Measurements from ENCODE around the gene RET. TPM values are rescaled to one million over a fixed set of nuclear protein-coding genes. Genes with fewer than 3 reads are reported as not detected.

Gene RET
- under 0.01 and 0.10 TPM in 2 replicates for total RNA-seq (2014; rRNA removed; shearing (Covaris generic))

DNA sequence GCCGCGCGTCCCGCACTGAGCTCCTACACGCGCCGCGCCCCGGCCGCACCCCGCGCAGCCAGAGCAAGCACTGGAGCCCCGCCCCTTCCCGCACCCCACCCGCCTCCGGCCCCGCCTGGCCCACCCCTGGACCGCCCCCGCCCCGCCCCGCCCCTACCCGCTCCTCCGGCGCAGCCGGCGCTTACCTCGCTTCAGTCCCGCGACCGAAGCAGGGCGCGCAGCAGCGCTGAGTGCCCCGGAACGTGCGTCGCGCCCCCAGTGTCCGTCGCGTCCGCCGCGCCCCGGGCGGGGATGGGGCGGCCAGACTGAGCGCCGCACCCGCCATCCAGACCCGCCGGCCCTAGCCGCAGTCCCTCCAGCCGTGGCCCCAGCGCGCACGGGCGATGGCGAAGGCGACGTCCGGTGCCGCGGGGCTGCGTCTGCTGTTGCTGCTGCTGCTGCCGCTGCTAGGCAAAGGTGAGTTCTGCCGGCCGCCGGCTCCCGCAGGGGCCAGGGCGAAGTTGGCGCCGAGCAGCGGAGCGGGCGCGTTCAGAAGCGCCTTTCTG is at the start of gene RET:
TSS of gene RET (plus strand) at position 194 of the 545 bp plus-strand sequence. CDS start at position 384, 190 bp downstream.
- no peak for DNase-seq (ENCODE audit: low read depth)

DNA sequence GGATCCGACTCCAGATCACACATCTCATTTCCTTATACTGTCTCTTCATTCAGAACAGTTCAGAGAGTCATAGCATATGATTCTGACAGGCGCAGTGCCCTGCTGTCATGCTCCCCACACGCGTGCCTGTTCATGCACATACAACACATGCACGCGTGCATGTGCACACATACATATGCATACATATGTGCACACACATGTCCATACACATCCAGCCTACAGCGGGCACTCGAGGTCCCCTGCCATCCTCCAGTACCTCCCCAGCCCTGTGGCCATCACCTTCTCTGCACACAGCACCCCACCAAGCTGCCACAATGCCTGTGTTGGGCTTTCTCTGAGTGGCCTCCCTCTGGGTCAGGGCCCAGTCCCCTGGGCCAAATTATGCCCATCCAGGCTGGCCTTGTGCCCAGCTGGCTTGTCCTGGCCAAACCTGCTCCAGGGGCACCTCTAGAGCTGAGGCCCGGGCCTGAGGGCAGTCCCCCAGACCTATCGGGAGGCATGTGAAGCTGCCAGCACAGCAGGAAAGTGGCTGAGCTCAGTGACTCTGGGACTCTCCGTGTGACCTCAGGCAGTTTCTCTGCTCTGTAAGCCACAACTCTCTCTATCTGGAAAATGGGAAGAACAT is 49.4 kb upstream of the RET start:
- DNase-seq (ENCODE audit: low read depth) = no peak

DNA sequence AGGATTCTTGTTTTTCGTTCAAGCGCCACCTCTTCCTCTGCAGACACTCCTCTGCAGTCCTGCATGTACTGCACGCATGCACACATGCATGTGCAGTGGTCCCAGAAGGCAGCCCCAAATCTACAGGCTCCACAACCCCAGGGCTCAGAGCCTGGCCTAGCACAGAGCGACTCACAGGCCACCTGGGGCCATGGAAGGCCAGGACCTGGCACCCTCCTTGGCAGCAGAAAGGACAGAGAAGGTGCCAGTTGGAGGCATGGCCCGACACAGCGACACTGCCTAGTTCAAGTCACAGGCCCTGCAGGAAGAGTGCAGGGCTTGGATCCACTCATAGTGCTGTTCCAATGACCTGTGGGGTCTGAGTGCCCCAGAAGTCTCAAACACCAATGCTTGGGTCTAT is 48.7 kb upstream of the RET start:
- no peak for DNase-seq (ENCODE audit: low read depth)

GRCh38 chr10:43029043-43029442 is 47.8 kb upstream of the RET start:
- no peak for DNase-seq (ENCODE audit: low read depth)

DNA sequence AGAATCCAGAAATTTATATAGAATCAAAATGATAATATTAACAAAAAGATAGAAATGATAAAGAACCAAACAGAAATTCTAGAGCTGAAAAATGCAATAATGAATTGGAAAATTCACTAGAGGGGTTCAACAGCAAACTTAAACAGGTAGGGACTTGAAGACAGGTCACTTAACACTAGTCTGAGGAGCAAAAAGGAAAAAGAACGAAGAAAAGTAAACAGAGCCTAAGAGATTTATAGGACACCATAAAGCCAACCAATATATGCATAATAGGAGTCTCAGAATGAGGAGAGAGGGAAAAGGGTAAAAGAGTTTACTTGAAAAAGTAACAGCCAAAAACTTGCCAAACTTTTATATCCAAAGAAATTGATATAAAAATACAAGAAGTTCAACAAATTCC is 44.3 kb upstream of the RET start:
- no peak for DNase-seq (ENCODE audit: low read depth)

GRCh38 chr10:43035800-43036199 is 41.1 kb upstream of the RET start:
- DNase-seq (ENCODE audit: low read depth) = no peak

DNA sequence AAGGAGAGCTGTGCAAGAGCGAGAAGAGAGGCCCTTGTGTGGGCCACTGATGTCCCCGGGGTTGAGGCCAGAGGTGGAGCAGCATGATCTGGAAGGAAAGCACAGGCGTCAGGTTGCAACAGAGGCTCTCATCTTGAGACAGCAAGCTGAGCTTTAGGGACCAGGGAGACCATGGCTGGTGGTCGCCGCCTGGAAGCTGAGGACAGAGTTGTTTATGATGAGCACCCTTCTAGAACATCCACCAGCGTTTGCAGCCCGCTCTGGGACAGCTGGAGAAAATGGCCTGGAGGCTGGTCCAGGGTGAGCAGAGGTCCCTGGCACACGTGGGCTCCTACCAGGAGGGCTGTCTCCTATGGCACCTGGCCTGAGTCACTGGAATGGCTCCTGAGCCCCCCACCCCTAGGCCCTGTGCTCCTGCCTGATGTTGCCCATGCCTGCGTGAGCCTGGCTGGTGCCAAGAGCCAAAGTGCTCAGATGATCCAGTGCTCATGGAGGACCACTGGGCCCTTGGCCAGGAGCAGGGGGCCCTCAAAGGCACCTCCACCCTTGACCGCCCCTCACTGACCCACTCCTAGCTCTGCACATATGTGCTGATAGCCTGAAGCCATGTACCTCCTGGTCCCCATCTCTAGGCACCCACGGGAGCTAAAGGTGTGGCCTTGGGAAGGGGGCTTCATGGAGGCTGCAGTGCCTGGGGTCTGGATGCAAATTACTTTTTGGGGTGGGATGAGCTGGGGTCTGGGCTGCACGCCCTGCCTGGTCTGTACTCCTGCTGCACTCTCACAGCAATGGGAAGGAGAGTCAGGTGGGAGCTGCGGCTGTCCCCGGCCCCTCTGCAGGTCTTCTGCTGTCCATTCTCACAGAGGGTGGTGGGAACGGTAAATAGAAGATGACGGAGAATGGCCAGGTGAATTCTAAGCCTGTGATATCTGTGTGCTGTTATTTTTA is 40.1 kb upstream of the RET start:
- no peak for DNase-seq (ENCODE audit: low read depth)

DNA sequence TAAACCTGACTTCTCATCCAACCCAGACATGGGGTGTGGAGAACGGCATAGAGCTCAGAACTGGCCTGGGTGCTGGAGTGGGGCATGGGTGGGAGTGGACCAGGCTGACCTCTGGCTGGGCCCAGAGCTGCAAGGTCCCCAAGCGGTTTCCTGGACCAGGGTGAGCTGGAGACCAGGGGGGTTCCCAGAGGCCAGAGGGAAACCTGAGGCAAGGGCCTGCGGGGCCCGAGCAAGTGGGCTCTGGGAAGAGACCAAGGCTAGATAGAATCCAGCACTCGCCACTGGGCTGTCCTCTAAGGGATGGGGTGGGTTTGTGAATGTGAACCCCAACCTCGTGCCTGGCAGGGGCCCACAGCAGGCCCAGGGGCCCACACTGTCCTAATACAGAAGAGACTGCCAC is 39.4 kb upstream of the RET start:
- DNase-seq (ENCODE audit: low read depth) = no peak

DNA sequence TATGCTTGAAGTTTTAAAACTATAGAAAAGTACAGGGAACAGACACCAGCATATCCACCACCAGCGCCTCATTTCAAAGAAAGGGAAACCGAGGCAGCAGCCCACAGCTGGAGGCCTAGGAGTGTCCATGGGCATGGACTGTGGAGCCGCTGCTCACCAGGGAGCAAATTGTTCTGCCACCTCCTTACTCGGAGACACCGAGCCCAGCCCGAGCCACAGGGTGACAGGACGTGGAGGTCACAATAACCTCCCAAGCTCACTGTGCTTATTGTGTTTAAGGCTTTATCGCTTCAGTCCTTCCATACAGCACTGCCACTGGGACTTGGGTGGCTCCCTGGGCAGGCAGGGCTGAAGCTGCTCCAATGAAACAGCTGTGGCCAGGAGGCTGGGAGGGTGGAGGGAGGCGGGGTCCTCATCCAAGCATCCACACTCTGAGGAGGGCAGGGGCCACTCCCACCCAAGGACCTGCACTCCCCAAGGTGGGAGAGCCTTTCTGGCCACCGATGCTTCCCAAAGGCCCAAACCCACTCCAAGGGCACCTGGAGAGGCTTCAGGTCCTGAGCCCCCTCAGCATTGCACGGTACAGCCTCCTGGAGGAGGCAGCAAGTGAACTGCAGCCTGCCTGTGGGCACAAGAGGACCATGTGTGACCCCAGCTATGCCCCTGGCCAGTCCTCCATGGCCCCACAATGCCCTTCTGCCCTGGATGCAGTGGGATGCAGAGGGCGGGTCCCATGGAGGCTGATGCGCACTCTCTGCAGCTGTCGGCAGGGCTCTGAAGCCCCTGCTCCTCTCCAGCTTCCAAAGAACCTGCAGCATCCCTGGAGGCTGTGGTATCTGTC is 38.7 kb upstream of the RET start:
- DNase-seq (ENCODE audit: low read depth) = no peak

GRCh38 chr10:43038783-43039623 is 37.9 kb upstream of the RET start:
- no peak for DNase-seq (ENCODE audit: low read depth)

DNA sequence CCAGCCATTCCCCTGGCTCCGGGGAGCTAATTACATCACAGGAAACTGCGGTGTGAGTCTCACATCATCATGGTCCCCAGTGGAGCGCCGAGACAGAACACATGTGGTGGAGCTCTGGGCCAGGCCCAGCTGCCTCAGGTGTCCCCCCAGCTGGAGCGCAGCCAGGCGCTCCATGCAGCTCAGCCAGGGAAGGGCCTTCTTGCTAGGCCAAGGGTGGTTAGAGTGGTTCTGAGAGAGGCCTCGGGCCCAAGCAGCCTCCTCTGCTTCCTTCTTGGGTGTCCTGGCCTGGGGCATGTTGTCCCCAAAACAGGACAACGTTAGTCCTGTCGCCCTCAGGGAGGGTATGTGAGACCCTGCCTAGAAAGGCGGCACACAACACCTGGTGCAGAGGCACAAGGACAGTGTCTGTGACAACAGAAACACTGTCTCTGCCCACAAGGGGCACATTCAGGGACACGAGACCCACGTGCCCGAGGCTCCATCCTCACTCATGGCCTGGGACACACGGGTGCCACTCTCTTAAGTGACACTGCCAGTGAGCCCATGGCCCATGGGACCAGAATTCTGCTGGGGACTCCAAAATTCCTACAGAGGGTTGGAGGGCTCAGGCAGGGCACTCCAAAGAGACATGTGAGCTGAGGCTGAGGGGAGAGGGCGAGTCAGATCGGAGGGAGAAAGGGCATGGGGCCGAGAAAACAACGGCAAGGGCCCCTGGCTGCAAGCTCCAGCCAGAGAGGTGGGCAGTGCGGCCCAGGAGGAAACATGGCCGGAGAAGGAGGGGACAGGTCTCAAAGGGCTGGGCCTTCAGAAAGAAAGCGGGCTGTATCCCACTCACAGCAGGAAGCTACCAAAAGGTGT is 37.0 kb upstream of the RET start:
- DNase-seq (ENCODE audit: low read depth) = no peak

GRCh38 chr10:43040482-43041256 is 36.2 kb upstream of the RET start:
- DNase-seq (ENCODE audit: low read depth) = no peak

- no peak for DNase-seq (ENCODE audit: low read depth)
These were observed 35.2 kb upstream of the RET start for GRCh38 chr10:43041422-43042342.

- DNase-seq (ENCODE audit: low read depth) = no peak
These were observed 34.1 kb upstream of the RET start for GRCh38 chr10:43042503-43043341.

DNA sequence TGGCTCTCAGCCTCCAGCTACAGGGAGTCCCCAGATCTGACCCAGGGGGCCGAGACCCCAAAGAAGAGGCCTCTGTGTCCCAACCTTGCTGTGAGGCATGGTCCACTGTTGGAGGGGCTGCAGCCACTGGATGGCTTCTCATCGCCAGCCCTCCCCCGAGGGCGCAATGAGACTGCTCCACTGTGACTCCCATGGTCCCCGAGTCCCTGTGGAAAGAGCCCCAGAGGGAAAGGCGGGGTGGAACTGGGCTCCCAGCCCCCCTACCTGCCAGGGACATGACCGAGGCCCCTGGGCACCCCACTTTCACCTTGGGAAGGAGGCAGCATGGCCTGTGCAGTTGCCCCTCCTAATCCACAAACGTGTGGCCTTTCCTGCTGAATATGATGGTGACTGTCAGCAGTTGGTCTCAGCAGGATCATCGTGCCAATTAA is 33.5 kb upstream of the RET start:
- DNase-seq (ENCODE audit: low read depth) = no peak

DNA sequence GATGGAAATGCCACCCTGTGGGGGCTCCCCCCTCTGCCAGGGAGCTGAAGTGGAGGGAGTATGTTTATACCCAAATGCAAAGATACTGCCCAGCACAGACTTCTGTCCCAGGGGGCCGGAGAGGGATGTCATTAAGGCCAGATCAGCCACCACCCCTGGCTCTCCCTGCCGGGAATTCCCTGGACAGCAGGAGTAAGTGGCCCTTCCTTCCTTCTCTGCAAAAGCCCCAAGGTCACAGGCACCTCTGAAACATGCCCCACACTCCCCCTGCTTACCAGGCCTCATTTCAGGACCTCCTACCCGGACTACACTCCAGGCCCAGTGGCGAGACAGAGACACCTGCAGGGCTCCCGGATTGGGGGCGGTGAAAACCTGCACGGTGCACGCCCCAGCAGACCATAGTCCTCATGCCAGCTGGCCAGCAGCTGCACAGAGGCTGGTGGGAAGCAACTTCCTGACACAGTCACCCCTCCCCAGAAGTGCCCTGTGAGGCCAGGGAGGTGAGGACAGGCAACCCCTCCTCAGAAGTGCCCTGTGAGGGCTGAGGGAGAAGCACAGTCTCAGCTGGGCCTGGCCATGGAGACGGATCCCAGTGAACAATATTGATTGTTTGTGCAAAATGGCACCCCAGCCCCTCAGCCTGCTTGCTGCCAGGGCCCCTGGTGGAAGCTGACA is 33.0 kb upstream of the RET start:
- no peak for DNase-seq (ENCODE audit: low read depth)
